T-cell (primary cell): Measurements from ENCODE around the gene HTR3C. TPM values are rescaled to one million over a fixed set of nuclear protein-coding genes. Genes with fewer than 3 reads are reported as not detected.

Source experiments
- ATAC-seq, 4 experiments: fragments of 200-7000 bp in 3 of 4; fragments of 150-1000 bp in 1 of 4; cut with Tn5 transposase; replicated peaks in 1 of 4; 1 replicate in 3 of 4; 2 replicates in 1 of 4; pipeline ENCODE4 v1.10.0; 2021; ENCODE audit warnings: moderate library complexity in 3 of 4, mild to moderate bottlenecking in 2 of 4, moderate number of reproducible peaks in 1 of 4
- CTCF ChIA-PET, 2 donors: fragments of 300-600 bp; sonication (Branson Sonifier 250); formaldehyde crosslinking; loops; one replicate each; lab custom pipeline; 2022; ENCODE audit warnings: antibody characterized with exemption in 2 of 2; lab: Charles Lee
- POLR2A ChIA-PET, 2 donors: fragments of 300-600 bp; sonication (Branson Sonifier 250); formaldehyde crosslinking; loops; one replicate each; lab custom pipeline; 2022; ENCODE audit warnings: antibody characterized with exemption in 2 of 2; lab: Charles Lee
- DNase-seq, 35 experiments: peaks; one replicate each; pipeline versions ENCODE4 v3.0.0 to v3.0.0-alpha.2; 2013 to 2023
- H3K27ac ChIP-seq: one replicate; pipeline ENCODE4 v1.5.1; 2013; ENCODE audit warnings: low read length
- H3K27me3 ChIP-seq, 2 experiments: replicated peaks in 1 of 2; 1 replicate in 1 of 2; 2 replicates in 1 of 2; pipeline versions ENCODE4 v1.6.1 to v1.7.0; 2013; ENCODE audit warnings: low read length in 1 of 2, mixed read lengths in 1 of 2; ENCODE audit not compliant: control insufficient read depth in 2 of 2, insufficient read depth in 2 of 2; ENCODE audit errors: extremely low read depth in 1 of 2
- H3K36me3 ChIP-seq, 2 donors: 1 replicate in 1 of 2; 2 replicates in 1 of 2; pipeline versions ENCODE4 v1.6.1 to v1.7.0; 2013; ENCODE audit warnings: low read length in 1 of 2; ENCODE audit not compliant: control insufficient read depth in 2 of 2, insufficient read depth in 1 of 2; ENCODE audit errors: extremely low read depth in 1 of 2
- H3K4me1 ChIP-seq, 2 experiments: 1 replicate in 1 of 2; 2 replicates in 1 of 2; pipeline versions ENCODE4 v1.6.1 to v1.7.0; 2013; ENCODE audit warnings: low read length in 2 of 2, mixed read lengths in 1 of 2; ENCODE audit not compliant: insufficient read depth in 2 of 2, control insufficient read depth in 1 of 2; ENCODE audit errors: extremely low read depth in 1 of 2
- H3K4me3 ChIP-seq, 2 donors: 1 replicate in 1 of 2; 2 replicates in 1 of 2; pipeline versions ENCODE4 v1.5.1 to v1.7.0; 2013; ENCODE audit warnings: mild to moderate bottlenecking in 2 of 2, low read length in 1 of 2, moderate library complexity in 1 of 2; ENCODE audit not compliant: control insufficient read depth in 1 of 2; ENCODE audit errors: extremely low read depth in 1 of 2
- H3K9me3 ChIP-seq: 2 replicates; pipeline ENCODE4 v1.7.0; 2013
- H3K27ac Mint-ChIP-seq, 2 donors: one replicate each; pipeline ENCODE4 v1.8.0; 2020 to 2021; ENCODE audit warnings: mild to moderate bottlenecking in 2 of 2, mixed read lengths in 2 of 2
- H3K27me3 Mint-ChIP-seq, 2 donors: one replicate each; pipeline ENCODE4 v1.8.0; 2021 to 2022; ENCODE audit warnings: mixed read lengths in 2 of 2
- H3K36me3 Mint-ChIP-seq: one replicate; pipeline ENCODE4 v1.8.0; 2021; ENCODE audit warnings: mixed read lengths
- H3K4me1 Mint-ChIP-seq, 3 donors: one replicate each; pipeline ENCODE4 v1.8.0; 2020 to 2022; ENCODE audit warnings: mixed read lengths in 3 of 3, mild to moderate bottlenecking in 1 of 3
- H3K4me3 Mint-ChIP-seq, 3 donors: one replicate each; pipeline ENCODE4 v1.8.0; 2020 to 2022; ENCODE audit warnings: mild to moderate bottlenecking in 3 of 3, mixed read lengths in 3 of 3, moderate library complexity in 3 of 3
- H3K9me3 Mint-ChIP-seq, 3 donors: one replicate each; pipeline ENCODE4 v1.8.0; 2020 to 2022; ENCODE audit warnings: mixed read lengths in 3 of 3
- WGBS: methylation state at CpG from one replicate; pipeline ENCODE4 v1.1.5; 2013; ENCODE audit warnings: missing lambda C conversion rate; ENCODE audit not compliant: insufficient coverage; 5-methylcytosine and 5-hydroxymethylcytosine counted together
- total RNA-seq, 35 experiments: library from RNA in 6 of 35; stranded (reverse) in 6 of 35; fragments of 120-200 nt in 1 of 35; gene quantifications; one replicate each; pipeline versions ENCODE4 v1.2.1 to v1.2.4 and lab custom pipeline; 2013 to 2026

The HTR3C gene
- total RNA-seq, 5 donors from 2014 or later (not counting 1 experiment from before 2014, with no cell fraction given): not detected

DNA sequence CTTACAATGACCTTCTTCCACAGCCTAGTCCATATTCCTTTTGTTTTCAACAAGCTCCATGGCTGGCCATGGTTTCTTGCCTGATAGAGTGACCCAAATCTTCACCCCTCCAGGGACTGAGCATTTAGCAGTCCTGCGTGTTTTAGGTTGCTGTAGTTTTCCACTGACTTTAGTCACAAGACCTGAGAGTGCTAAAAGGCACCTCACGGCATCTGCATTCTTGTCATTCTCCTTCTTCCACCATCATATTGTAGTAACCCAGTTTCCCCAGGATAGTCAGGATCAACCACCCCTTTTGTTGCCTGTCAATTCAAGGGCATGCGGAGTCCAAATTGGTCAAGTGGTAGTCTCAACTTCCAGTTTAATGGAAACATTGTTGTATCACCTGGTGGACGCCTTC lies 20.8 kb downstream of the HTR3C start:
- Histone ChIP-seq H3K27me3 (peaks cover 0 to 9% of the 10 kb centered on the region in 2 experiments), H3K4me3 (no peak overlapping the region), H3K4me1 (no peaks in the 10 kb centered on the region), H3K9me3 (no peaks in the 10 kb centered on the region), H3K27ac (no peak overlapping the region), H3K36me3 (no peaks in the 10 kb centered on the region)
- ATAC-seq (no peak), DNase-seq (no peak)
- Mint-ChIP-seq H3K9me3 (peaks cover 0 to 8% (median 7%) of the 10 kb centered on the region in 3 donors), H3K4me1 (no peaks in the 10 kb centered on the region), H3K36me3 (no peaks in the 10 kb centered on the region), H3K27ac (no peak overlapping the region), H3K27me3 (peaks cover 13 to 17% of the 10 kb centered on the region in 2 donors), H3K4me3 (no peak overlapping the region)
- POLR2A ChIA-PET: no interaction called here
- CTCF ChIA-PET: interaction anchor here in 1 of 2 donors (0.6 kb wide), 1 partner anchor 41 kb away, joined by 3 read pairs; no protein-coding TSS in a partner anchor
- WGBS: 90% methylated on average over 2 of the region's 4 CpGs

DNA sequence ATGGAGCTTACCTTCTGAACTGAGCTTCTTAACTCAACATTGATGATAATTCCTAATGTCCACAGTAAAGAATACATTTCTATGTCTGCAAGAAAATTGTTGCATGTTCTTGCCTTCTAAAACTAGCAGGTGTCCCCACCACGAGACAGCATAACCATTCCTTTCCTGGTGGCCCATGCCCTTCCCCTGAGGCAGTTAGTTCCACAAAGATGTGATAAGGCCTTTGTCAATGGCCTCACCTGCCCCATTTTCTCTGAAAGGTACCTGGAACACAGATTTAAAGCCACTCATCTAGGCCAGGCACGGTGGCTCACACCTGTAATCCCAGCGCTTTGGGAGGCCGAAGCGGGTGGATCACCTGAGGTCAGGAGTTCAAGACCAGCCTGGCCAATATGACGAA lies 23.1 kb downstream of the HTR3C start:
- ChIA-PET CTCF (interaction anchor here in 1 of 2 donors (0.6 kb wide), 1 partner anchor 10 kb away, joined by 3 read pairs; no protein-coding TSS in a partner anchor), POLR2A (no interaction called here)
- H3K27me3 Mint-ChIP-seq: peaks cover 6 to 15% of the 10 kb centered on the region in 2 donors
- no peak overlapping the region for H3K27ac Mint-ChIP-seq
- Histone ChIP-seq H3K36me3 (no peaks in the 10 kb centered on the region), H3K4me1 (no peaks in the 10 kb centered on the region), H3K4me3 (no peak overlapping the region), H3K9me3 (no peaks in the 10 kb centered on the region), H3K27me3 (peaks cover 0 to 4% of the 10 kb centered on the region in 2 experiments), H3K27ac (no peak overlapping the region)
- no peak overlapping the region for H3K4me3 Mint-ChIP-seq
- no peaks in the 10 kb centered on the region for H3K4me1 Mint-ChIP-seq
- ATAC-seq (no peak), DNase-seq (no peak)
- peaks cover 0 to 3% (median 2%) of the 10 kb centered on the region in 3 donors for H3K9me3 Mint-ChIP-seq
- H3K36me3 Mint-ChIP-seq: no peaks in the 10 kb centered on the region
- WGBS: 67% methylated on average over 2 of the region's 6 CpGs

- no peak for DNase-seq
- no peaks in the 10 kb centered on the region for H3K4me1 ChIP-seq
- H3K9me3 Mint-ChIP-seq: no peaks in the 10 kb centered on the region
- H3K4me1 Mint-ChIP-seq: no peaks in the 10 kb centered on the region
- H3K4me3 Mint-ChIP-seq: no peak overlapping the region
- POLR2A ChIA-PET: no interaction called here
- no peak for ATAC-seq
- H3K27me3 Mint-ChIP-seq: peaks cover 3 to 11% of the 10 kb centered on the region in 2 donors
- peaks cover 0 to 4% of the 10 kb centered on the region in 2 experiments for H3K27me3 ChIP-seq
- H3K36me3 Mint-ChIP-seq: no peaks in the 10 kb centered on the region
- no peaks in the 10 kb centered on the region for H3K36me3 ChIP-seq
- H3K9me3 ChIP-seq: no peaks in the 10 kb centered on the region
- no peak overlapping the region for H3K4me3 ChIP-seq
- CTCF ChIA-PET: no interaction called here
- 88% methylated on average over 3 of the region's 5 CpGs for WGBS
- H3K27ac ChIP-seq: no peak overlapping the region
- no peak overlapping the region for H3K27ac Mint-ChIP-seq
Measured at GRCh38 chr3:184077881-184078280, 25.0 kb downstream of the HTR3C start.

GRCh38 chr3:184078851-184079250 lies 26.0 kb downstream of the HTR3C start:
- H3K4me1 Mint-ChIP-seq: no peaks in the 10 kb centered on the region
- CTCF ChIA-PET: interaction anchor here in 1 of 2 donors (0.9 kb wide), 1 partner anchor 209 kb away, joined by 3 read pairs; no protein-coding TSS in a partner anchor
- WGBS: no CpG with 5 or more reads among the region's 3 CpGs
- POLR2A ChIA-PET: no interaction called here
- no peaks in the 10 kb centered on the region for H3K9me3 Mint-ChIP-seq
- H3K27ac Mint-ChIP-seq: no peak overlapping the region
- Histone ChIP-seq H3K4me1 (no peaks in the 10 kb centered on the region), H3K4me3 (no peak overlapping the region), H3K9me3 (no peaks in the 10 kb centered on the region), H3K36me3 (no peaks in the 10 kb centered on the region), H3K27ac (no peak overlapping the region), H3K27me3 (peaks cover 0 to 4% of the 10 kb centered on the region in 2 experiments)
- no peak overlapping the region for H3K4me3 Mint-ChIP-seq
- ATAC-seq (no peak), DNase-seq (no peak)
- peaks cover 0 to 9% of the 10 kb centered on the region in 2 donors for H3K27me3 Mint-ChIP-seq
- no peaks in the 10 kb centered on the region for H3K36me3 Mint-ChIP-seq

DNA sequence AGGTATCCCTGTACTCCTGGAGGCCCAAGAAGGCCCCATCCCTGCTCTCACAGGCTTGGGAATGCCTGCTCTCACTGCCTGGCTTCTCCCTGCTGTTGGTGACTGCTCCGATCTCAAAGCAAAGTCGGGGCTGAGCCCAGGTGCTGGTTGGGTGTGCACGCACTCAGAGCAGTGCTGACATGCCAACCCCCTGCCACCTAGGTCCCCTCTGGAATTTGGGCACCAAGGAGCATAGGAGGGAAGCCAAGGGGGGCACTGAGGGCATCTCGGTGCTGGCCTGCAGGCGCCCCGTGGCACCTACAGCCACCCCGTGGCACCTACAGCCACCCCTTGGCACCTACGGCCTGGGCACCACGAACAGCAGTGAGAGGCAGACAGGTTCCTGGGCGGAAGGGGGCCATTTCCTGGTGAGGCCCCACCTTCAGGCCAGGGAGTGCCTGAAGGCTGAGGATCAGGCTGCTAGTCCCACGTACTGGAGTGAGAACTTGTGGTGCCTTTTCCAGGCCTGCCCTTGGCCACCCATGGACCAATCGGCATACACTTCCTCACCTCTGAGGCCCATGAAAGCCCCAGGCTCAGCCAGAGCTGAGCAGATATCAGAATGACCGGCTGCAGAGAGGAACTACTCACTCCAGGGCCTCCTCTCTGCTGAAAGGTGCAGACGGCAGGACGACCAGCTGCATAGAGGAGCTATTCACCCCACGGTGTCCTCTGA lies 28.4 kb downstream of the HTR3C start:
- Mint-ChIP-seq H3K27me3 (peaks cover 0 to 8% of the 10 kb centered on the region in 2 donors), H3K36me3 (no peaks in the 10 kb centered on the region), H3K4me3 (no peak overlapping the region), H3K27ac (no peak overlapping the region), H3K9me3 (peaks cover 6 to 12% (median 10%) of the 10 kb centered on the region in 3 donors), H3K4me1 (peaks cover 8 to 11% (median 10%) of the 10 kb centered on the region in 3 donors)
- H3K4me1 ChIP-seq: no peaks in the 10 kb centered on the region
- DNase-seq: no peak
- no peaks in the 10 kb centered on the region for H3K9me3 ChIP-seq
- POLR2A ChIA-PET: no interaction called here
- 82% methylated on average over 14 of the region's 16 CpGs for WGBS
- H3K4me3 ChIP-seq: no peak overlapping the region
- no peaks in the 10 kb centered on the region for H3K36me3 ChIP-seq
- no peak for ATAC-seq
- no peak overlapping the region for H3K27ac ChIP-seq
- CTCF ChIA-PET: no interaction called here
- peaks cover 0 to 3% of the 10 kb centered on the region in 2 experiments for H3K27me3 ChIP-seq

DNA sequence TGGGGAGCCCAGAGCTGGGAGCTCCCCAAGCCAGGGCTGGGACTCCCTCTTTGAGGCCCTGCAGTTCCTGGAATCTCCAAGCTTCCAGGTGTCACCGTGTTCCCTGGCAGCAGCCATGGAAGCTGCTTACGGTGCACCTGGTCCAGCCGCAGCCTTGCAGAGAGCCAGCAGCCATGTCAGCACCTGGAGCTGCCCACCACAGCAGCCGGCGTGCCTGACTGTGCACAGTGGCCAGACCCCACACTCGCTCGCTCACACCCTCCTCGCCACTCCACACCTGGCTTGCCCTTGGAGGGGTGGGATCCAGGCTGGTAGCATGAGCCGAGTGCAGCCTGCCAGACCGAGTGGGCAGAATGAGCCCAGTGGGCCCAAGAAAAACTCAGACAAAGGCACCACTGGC lies 29.2 kb downstream of the HTR3C start:
- Histone ChIP-seq H3K4me3 (no peak overlapping the region), H3K9me3 (no peaks in the 10 kb centered on the region), H3K27ac (no peak overlapping the region), H3K4me1 (no peaks in the 10 kb centered on the region), H3K27me3 (no peaks in the 10 kb centered on the region), H3K36me3 (no peaks in the 10 kb centered on the region)
- WGBS: 94% methylated on average over 9 of the region's 10 CpGs
- DNase-seq (no peak), ATAC-seq (no peak)
- Mint-ChIP-seq H3K9me3 (peaks cover 6 to 15% (median 10%) of the 10 kb centered on the region in 3 donors), H3K4me3 (no peak overlapping the region), H3K27ac (no peak overlapping the region), H3K27me3 (peaks cover 0 to 8% of the 10 kb centered on the region in 2 donors), H3K4me1 (peaks cover 8 to 14% (median 12%) of the 10 kb centered on the region in 3 donors), H3K36me3 (peaks cover 3% of the 10 kb centered on the region)
- ChIA-PET POLR2A (no interaction called here), CTCF (no interaction called here)
